HG03097 (cell line): ENCODE measurements around the gene DNAAF1.

Source experiments
- ATAC-seq: cut with Tn5 transposase; IDR thresholded peaks from one replicate; pipeline ENCODE4 v1.9.1; 2021; ENCODE audit not compliant: unreplicated experiment, low FRiP score

The DNAAF1 gene

GRCh38 chr16:84159007-84159406 is 13.9 kb downstream of the DNAAF1 start:
- no peak for ATAC-seq

- ATAC-seq: no peak
Observed at GRCh38 chr16:84159800-84160199, 14.7 kb downstream of the DNAAF1 start.

DNA sequence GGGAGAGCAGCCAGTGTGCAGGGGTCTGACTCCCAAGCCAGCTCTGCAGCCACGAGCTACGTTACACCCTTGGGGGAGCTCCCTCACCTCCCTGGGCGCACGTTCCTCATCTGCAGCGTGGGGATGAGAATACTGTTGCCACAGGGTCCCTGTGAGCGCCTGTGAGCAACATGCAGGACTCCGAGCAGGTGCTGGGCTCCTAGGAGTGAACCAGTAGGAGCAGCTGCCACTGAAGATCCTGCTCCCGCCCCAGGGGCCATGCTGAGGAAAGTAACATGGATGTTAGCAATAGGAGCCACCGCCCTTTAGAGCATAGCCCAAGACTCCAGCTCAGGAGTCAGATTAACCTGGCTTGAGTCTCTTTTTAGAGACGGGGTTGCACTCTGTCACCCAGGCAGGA is 15.9 kb downstream of the DNAAF1 start:
- ATAC-seq: no peak

GRCh38 chr16:84161801-84162200 is 16.7 kb downstream of the DNAAF1 start:
- ATAC-seq: no peak

- ATAC-seq: no peak
Observed at GRCh38 chr16:84165746-84166145, 20.6 kb downstream of the DNAAF1 start.

- ATAC-seq: no peak
Observed at GRCh38 chr16:84166796-84167695, 21.9 kb downstream of the DNAAF1 start.

DNA sequence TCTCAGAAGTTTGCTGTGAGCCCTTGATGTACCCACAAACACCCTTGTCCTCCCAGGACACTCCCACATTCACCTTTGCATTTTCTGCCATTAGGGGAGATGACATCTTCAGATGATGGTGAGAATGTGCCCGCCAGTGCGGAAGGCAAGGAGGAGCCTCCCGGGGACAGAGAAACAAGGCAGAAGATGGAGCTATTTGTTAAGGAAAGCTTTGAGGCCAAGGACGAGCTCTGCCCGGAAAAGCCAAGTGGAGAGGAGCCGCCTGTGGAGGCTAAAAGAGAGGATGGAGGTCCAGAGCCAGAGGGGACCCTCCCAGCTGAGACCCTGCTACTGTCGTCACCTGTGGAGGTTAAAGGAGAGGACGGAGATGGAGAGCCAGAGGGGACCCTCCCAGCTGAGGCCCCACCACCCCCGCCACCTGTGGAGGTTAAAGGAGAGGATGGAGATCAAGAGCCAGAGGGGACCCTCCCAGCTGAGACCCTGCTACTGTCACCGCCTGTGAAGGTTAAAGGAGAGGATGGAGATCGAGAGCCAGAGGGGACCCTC is 24.7 kb downstream of the DNAAF1 start:
- ATAC-seq: no peak

DNA sequence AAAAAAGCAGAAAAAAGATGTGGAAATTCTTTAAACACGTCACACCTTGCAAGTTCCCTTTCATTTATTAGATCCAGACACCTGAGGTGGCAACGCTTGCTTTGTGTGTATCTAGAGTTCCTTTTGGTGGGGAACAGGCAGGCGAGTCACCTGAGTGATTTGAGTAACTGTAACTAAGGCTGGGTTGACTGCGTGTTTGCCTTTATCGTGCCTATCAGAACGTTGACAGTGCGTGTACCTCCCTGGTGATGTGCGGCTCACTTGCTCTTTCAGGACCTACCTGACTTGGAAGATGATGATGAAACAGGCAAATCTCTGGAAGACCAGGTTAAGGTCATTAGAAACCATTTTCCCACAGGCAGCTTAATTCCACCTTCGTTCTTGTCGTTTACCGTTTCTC is 29.3 kb downstream of the DNAAF1 start:
- ATAC-seq: no peak

DNA sequence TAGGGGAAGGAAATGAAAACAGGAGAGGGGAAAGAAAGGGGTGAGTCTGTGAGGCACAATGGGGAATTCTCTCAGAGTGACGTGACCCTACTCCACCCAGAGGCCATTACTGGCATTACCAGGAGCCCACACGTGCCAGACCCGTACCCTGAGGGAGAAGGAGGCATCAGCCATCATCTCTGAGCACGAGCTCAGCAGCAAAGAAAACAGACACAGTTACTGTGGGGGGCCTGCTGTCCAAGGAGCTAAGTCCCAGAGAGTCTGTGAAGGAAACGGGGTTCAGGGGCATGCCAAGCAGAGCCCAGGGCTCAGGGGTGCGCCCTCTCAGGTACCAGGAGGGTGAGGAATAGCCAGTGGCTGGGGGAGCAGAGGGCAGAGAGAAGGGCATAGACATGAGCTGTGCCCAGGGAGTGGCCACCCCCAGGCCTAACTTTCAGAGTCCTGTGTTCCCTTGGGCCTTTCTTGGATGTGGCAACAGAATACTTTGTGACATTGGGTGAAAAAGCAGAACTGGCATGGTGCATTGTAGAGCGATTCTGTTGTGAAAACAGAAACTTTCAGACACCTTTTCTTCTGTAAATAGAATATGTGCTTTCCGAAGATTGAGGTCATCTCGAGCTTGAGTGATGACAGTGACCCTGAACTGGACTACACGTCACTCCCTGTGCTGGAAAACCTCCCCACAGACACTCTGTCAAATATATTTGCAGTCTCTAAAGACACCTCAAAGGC is 30.4 kb downstream of the DNAAF1 start:
- peak; percentile 81 for ATAC-seq

GRCh38 chr16:84176192-84177053 is 31.3 kb downstream of the DNAAF1 start:
- ATAC-seq: no peak

DNA sequence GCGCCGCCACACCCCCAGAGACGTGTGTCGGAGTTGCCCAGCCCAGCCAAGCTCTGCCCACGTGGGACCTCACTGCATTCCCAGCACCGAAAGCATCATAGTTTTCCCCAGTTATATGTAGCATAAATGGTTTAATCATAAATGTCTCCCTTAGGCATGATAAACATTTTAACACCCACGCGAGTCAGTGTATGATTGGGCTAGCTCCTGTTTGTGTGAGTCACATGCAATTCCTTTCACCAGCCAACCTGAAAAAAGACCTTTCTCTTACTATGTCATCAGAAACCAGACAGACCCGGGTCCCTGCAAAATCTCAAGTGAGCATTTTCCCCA is 32.6 kb downstream of the DNAAF1 start:
- ATAC-seq: no peak

- no peak for ATAC-seq
Observed at GRCh38 chr16:84178146-84178765, 33.1 kb downstream of the DNAAF1 start.

GRCh38 chr16:84178892-84179611 is 33.9 kb downstream of the DNAAF1 start:
- ATAC-seq: no peak

- no peak for ATAC-seq
Observed at GRCh38 chr16:84179612-84180320, 34.7 kb downstream of the DNAAF1 start.

DNA sequence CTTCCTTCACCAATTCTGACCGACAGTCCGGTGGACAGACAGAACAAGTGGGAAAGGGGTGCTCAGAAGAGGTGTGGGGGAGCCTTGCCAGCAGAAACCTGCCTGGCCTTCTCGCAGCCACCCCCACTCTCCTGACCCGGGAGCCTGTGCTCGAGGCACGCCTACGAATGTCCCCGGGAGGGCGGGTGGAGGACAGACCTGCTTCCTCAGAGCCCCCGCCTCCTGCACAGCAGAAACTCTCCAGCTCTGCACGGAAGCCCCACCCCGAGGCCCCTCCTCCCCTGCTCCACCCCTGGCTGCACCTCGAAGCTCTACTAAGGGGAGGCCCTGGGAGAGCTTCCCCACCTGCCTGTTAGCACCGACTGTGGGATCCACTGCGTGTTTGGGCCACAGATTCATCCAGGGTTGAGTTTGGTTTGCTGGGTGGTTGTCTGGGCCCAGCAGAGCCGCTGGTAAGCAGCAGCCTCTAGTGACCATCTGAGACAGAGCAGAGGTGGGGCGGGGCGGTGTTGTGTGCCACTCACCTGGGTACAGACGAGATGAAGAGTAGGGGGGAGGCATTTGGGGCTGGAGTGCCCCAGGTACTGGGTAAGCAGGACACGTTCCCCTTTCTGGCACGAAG is 35.5 kb downstream of the DNAAF1 start:
- no peak for ATAC-seq

- no peak for ATAC-seq
Observed at GRCh38 chr16:84181144-84181915, 36.2 kb downstream of the DNAAF1 start.

- no peak for ATAC-seq
Observed at GRCh38 chr16:84182104-84182503, 37.0 kb downstream of the DNAAF1 start.
